Globus pallidus (tissue), 1 donor: ENCODE results near the gene OR6S1.

Experiments used
- DNase-seq: peaks from one replicate; pipeline ENCODE4 v3.0.0-alpha.2; 2015; ENCODE audit warnings: low spot score

OR6S1 gene, protein sequence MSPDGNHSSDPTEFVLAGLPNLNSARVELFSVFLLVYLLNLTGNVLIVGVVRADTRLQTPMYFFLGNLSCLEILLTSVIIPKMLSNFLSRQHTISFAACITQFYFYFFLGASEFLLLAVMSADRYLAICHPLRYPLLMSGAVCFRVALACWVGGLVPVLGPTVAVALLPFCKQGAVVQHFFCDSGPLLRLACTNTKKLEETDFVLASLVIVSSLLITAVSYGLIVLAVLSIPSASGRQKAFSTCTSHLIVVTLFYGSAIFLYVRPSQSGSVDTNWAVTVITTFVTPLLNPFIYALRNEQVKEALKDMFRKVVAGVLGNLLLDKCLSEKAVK

DNA sequence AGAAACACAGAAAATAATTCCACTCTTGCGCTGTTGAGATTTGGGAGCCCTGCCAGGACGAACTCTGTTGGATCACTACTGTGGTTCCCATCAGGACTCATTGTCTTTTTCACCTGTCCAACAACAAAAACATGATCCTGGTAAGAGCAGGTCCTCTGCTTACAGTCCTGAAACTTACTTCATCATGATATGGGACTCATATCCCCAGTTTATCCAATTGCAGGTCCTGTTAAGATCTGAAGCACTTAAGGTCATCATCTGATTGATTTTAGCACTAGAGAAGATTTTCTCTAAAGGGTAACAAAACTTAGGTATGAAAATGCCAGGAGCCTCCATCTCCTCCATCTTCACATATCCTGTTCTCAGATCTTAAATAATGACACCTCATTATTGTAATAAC, at the start of gene OR6S1:
OR6S1 (minus strand) TSS at position 101 of the 400 bp plus-strand sequence; CDS start at position 101, 0 bp downstream.
- no peak for DNase-seq

DNA sequence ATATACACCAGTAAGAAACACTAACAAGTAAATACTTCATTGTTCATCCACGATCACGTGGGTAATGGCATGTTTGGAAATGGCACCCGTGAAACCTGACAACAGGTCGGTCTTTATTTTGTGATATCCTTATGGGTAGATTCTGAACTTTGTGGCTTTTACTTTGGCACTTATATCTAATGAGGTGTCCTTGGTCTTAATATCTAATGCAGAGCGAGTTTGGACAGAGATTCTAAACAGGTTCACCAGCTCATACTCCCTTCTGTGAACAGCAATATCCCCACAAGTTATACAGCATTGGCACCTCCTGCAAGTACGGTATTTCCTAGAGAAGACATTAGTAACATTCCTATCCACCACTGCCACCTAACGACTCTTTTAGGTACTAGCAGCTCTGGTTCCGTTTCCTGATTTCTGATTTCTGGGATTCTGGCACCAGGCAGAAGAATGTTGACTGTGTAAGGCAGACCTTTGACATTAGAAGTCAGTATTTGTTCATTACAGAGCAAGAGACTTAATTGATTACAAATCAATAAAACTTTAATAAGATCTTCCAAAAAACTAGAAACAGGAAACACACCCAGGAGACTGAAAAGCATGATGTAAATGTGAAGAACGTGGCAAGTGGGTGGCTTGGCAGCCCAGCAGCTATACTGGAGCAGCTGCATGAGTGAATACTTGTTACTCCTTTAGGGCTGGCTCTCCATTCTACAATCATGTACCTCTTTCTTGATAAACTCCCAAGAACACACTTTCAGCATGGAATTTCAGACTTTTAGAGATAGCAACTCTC, 49.6 kb upstream of the OR6S1 start:
- peak; percentile 79 for DNase-seq

- DNase-seq, result no peak
Observed at GRCh38 chr14:20688167-20688839, 46.8 kb upstream of the OR6S1 start, which contains the start of gene ANG. TSS of gene ANG (plus strand) at chr14:20688764. CDS start at chr14:20693565, 4,801 bp downstream.

DNA sequence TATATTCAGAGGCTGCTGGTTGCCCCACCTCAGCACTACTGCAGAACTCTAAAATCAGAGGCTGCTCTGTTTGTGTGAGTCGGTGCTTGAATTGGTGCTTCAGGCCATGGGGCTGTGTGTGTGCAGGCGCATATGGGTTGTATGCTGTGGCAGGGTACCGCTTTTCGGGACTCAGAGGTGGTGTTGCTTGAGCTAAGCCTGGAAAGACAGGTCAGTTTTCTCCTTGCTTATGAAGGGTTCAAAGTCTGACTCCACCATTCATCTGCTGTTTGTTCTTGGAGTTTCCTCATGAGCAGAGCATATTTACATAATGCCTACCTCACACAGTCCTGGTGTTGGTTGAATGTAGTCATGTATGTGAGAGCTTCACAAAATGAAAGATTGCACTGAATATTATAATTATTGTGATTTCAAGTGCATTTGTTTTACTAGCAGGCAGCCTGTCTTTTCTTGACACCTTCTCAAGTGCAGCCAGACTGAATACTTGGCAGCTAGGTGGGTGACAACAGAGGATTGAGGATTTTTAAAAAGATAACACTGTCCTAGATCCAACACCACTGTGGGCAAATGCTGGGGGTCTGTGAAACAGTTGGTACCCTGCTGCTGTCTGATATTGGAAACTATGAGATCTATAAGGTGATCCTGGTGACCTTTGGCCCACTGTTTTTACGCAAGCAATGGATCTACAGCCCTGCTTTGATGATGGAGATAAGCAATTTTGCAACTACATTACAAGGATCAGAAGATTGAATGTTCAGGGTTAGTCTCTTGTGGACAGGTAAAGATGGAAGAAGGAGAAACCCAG, 46.1 kb upstream of the OR6S1 start:
- no peak for DNase-seq

DNA sequence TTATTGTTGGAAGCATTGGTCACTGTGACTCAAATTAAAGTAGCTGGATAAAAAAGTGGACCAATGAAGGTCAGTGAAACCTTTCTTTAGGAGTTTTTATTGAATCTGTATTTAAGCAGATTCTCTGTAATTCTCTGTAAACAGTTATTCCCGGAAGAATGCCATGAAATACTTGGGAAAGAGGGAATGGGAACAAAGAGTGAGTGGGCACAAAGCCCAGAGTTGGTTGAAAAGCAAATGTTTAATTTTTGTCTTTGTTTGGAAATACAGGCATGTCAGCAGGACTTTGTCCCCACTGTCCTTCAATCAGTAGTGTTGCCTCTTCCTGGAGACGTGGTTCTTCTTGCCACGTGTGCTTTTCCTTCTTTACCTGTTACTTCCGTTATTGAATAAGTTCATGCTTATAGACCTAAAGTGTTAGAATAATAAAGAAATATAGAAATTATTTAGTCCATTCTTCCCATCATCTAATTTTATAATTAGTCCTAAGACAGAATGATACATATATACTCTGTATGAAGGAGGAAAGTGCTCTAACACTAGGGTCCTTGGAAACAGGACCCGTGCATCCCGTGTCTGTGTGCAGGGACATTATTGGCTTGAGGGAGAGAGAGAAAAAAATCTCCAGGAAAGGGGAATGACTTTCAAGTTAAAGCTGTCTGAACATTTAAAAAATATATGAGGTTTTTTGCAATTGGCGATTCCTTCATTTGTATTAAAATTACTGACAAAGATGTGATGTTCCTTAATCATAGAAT, 45.1 kb upstream of the OR6S1 start:
- DNase-seq, result no peak

DNA sequence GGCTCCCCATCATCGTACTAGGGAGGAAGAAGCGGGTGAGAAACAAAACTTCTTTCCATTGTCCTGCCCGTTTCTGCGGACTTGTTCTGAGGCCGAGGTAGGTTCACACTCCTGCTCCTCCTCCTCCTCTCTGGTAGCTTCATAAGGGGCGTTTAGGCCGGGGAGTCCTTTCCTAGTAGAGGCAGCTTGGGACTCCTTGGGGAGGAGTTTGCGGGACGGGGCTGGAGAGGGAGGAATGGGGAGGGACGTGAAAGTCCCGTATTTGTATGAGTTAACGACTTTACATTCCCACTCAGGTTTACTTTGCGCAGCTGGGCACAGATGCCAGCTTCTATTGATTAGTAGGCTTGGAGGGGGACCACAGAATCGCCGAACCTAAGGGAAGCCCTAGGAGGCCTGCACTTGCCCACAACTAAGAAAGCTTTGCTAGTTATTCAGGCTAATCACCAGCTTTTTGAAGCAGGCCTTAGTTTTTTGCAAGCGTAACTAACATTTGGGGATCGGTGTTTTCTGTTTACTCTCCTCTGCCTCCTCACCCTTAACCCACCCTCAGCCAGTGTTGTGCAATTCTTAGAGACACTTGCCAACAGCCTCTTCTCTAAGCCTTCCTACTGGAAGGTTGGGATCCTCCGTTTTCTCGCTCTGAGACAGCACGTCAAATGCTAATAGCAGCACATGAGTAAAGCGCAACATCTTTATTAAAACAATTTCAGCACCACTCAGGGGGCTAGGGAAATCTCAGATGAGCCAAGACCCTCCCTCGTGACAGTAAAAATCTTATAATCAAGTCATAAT, 43.4 kb upstream of the OR6S1 start:
- DNase-seq, result no peak

DNA sequence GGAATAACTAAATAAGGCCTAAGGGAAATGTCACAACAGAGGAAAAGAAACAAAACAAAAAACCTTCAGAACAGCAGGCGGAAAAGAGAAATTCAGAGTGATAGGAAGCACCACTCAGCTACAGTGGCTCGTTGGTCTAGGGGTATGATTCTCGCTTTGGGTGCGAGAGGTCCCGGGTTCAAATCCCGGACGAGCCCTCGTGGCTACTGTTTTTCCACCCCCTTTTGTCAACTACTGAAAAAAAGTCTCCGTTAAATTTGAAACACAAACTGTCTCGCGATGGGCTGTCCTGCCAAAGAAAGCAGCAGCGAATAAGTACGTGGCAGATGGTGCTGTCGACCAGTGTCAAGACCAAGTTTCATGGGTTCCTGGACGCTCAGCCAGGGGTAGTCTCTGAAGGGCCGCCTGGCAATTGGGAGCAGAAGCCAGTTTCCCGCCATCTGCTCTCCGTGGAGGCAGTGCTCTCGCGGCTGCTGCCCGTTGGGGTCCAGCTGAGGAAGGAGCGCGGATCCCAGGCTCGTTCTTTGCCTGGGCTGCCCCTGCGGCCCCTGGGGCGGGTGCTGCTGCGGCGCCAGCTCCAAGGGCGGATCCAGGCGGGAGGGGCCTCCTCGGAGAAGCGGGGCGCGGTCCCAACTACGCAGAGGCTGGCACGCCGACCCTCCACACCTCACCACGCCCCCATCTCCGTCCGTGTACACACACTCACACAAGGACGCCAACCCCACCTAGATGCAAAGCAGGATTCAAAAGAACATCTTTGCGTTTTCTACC, 42.6 kb upstream of the OR6S1 start, which contains the start of gene RNASE4:
RNASE4 (plus strand) TSS at position 670 of the 771 bp plus-strand sequence. CDS start 14,812 bp downstream, outside the sequence.
- DNase-seq, result peak; percentile 79

GRCh38 chr14:20683125-20683890, 41.8 kb upstream of the OR6S1 start:
- peak; percentile 91 for DNase-seq

DNA sequence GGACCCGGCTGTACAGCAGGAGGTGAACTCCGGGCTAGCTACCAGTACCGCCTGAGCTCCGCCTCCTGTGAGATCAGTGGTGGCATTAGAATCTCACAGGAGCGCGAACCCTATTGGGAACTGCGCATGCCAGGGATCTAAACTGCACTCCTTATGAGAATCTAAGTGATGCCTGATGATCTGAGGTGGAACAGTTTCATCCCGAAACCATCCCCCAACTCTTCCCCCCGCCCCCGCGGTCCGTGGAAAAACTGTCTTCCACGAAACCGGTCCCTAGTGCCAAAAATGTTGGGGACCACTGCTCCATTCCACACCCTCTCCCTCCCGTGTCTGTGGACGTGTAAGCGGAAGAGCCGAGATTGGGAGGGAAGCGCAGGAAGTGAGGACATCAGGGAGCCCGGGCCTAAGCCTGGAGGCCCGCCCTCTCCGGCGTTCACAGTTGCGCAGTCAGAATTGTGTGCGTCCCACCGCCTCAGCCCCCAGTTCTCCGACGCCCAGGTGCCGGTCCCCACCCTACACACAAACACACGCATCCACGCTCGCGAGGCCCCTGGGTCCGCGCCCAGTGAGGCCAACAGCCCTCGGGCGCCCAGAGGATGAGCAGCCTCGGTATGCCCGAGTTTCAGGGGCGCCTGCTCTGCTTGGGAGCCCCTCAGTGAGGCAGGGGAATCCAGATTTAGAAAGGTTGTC, 41.1 kb upstream of the OR6S1 start:
- DNase-seq, result peak; percentile 97

DNA sequence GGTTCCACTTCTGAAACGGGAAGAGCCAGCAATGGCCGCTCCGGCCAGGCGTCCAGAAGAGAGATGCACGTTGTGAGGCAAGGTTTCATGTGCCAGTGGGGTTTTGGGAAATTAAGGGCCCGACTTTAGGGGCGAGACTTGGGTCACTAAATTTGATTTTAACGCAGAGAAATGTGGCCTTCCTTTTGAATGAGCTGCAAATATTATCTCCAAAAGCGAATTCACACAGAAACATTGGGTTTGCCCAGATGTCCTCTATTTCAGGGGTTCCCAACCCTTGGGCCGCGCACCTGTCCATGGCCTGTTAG, 40.6 kb upstream of the OR6S1 start:
- DNase-seq, result peak; percentile 69

DNA sequence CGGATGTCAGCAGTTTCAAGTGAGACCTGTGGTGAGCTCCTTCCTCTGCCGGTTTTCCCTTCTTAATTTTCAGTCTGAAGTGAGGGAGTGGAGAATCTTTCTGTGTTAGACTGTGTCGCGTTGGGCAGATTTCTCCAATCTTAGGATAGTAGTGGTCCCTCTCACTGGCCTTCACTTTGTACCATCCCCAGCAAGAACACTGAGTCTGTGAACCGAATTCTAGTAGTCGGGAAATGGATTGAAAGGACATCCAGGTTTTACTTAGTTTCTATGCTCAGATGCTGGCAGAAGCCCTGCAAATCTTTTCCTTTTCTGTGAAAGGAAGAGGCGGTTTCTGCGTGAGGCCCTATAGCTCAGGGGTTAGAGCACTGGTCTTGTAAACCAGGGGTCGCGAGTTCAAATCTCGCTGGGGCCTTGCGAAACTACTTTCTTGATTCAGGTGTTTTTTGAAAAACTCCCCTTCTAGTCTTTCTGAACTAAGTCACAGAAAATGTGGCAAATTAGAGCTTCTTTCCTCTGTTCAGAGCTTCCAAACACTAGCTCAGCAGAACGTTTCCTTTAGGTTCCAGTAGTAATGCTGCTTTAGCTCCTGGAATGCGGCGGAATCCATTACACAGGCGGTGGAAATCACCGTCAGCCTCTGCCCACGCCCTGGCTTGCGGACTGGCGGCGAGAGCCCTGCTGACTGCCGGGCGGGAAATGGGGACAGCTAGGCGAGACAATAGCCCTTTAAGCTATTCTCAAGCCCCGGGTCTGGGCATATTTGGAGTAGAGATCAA, 40.0 kb upstream of the OR6S1 start:
- peak; percentile 81 for DNase-seq

DNA sequence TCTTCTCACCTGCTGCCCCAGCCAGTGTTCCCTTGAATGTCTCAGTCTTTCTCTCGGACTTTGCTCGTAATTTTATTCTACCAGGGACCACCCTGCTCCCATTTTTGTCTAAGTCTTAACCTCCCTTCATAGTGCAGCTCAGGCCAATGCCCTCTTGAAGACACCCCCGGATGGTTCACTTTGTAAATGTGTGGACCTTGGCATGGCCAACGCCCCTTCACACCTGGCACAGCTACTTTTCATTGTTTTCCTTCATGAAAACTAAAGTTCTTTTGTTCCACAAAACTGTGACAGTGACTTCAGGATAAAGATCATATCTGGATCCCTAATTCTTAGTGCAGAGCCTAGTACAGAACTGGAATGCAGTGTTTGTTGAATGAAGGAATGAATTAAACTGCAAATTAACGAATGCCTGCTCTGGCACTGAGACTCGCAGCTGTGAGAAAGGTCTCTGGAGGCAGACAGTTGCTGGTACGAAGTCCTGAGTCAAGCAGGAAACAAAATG, 39.4 kb upstream of the OR6S1 start:
- DNase-seq, result no peak

DNA sequence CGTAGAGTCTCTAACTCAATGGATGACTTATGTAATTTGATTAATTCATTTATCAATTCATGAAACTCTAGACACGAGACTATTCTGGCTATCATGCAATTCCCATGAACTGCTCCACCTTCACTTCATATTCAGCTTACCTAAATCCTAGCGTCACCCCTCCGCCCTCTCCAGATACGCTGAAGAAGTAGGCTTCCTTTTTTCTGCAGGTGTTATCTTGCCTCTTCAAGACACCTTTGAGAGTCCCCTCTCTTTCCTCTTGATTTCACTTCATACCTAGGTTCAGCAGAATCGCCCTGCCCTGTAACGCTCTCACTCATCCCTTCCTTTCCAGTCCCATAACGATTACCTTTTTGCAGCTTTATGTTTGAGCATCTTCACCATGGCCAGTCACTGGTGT, 38.9 kb upstream of the OR6S1 start:
- DNase-seq, result no peak

- peak; percentile 66 for DNase-seq
Observed at GRCh38 chr14:20679907-20680306, 38.4 kb upstream of the OR6S1 start.

- DNase-seq, result no peak
Observed at GRCh38 chr14:20676072-20676471, 34.6 kb upstream of the OR6S1 start.

DNA sequence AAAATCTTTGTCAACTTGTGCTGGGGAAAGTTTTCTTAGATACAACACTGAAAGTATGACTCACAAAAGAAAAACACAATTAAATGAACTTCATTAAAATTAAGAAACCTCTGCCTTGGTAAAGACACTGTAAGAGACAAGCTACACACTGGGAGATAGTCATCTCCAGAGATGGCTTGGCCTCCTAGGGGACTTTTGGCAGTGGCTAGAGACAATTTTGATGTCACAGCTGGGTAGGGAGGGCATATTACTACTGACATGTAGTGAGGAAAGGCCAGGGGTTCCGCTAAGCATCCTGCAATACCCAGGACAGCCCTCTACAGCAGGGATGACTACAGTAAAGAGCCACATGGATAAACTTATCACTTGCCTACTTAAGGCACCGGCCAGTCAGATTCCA, 34.2 kb upstream of the OR6S1 start:
- DNase-seq, result no peak
